ENCODE measurements around the gene NARS2.

NARS2 gene

DNA sequence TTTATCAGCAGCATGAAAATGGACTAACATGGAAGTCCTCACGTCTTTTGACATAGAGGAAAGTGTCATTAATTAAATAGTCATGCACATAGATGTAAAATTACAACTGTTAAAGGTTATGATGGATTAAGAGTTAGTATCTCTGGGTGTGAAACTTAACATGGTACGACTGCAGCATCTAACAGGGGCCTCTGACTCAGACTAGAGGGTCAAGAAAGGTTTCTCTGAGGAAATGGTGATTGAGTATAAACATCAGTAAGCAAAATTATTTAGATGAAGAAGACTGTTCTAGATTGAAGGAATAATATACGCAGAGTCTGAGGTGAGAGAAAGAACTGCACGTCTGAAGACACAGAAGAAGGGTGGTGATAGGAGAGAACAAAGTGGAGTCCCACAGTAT, 114.9 kb downstream of the NARS2 start:
- Histone ChIP-seq H3K27me3 (replicated peaks) (no peaks in the 10 kb centered on the region), H3K27ac (no peak overlapping the region), H3K4me3 (ENCODE audit: low read depth, low read length) (no peak overlapping the region), H3K36me3 (replicated peaks) (no peaks in the 10 kb centered on the region)
- in situ Hi-C loops (cut with HindIII; ENCODE audit: low pct_ligation_motif_present, low sequenced_read_pairs) = no loop called here
- no peak for TF ChIP-seq CTCF (IDR thresholded peaks at IDR 0.05; ENCODE audit: low read depth, low read length, missing control alignments)
- DNase-seq = no peak

DNA sequence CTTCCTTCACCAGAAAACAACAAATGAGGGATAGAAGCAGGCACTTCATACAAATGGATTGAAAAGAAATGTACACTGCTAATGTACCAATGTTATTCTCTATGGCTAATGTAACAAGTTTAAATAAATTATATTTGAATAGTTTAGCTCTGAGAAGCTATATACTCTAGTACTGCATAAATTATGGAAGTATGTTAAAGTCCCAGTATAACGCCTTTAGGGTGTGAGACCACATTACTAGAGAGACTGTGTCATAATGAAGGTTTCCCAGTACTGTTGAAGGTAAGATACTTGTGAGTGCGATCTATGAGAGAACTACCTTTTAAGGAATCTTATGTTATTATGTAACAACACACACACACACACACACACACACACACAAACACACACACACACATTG, 117.2 kb downstream of the NARS2 start:
- in situ Hi-C loops (cut with HindIII; ENCODE audit: low pct_ligation_motif_present, low sequenced_read_pairs) = no loop called here
- H3K4me3 ChIP-seq (ENCODE audit: low read depth, low read length) = no peak overlapping the region

GRCh38 chr11:78453140-78453935, 121.3 kb downstream of the NARS2 start:
- no peak overlapping the region for H3K4me3 ChIP-seq (ENCODE audit: low read depth, low read length)
- DNase-seq = no peak
- no peak overlapping the region for H3K27ac ChIP-seq
- H3K36me3 ChIP-seq (replicated peaks) = no peaks in the 10 kb centered on the region
- TF ChIP-seq CTCF (IDR thresholded peaks at IDR 0.05; ENCODE audit: low read depth, low read length, missing control alignments) = no peak
- no peaks in the 10 kb centered on the region for H3K27me3 ChIP-seq (replicated peaks)
- in situ Hi-C loops (cut with HindIII; ENCODE audit: low pct_ligation_motif_present, low sequenced_read_pairs) = no loop called here

More for the DNA sequence above, 117.2 kb downstream of the NARS2 start:
- no peak for DNase-seq
- TF ChIP-seq CTCF (IDR thresholded peaks at IDR 0.05; ENCODE audit: low read depth, low read length, missing control alignments) = no peak
- Histone ChIP-seq H3K27ac (no peak overlapping the region), H3K36me3 (replicated peaks) (no peaks in the 10 kb centered on the region), H3K27me3 (replicated peaks) (no peaks in the 10 kb centered on the region)

DNA sequence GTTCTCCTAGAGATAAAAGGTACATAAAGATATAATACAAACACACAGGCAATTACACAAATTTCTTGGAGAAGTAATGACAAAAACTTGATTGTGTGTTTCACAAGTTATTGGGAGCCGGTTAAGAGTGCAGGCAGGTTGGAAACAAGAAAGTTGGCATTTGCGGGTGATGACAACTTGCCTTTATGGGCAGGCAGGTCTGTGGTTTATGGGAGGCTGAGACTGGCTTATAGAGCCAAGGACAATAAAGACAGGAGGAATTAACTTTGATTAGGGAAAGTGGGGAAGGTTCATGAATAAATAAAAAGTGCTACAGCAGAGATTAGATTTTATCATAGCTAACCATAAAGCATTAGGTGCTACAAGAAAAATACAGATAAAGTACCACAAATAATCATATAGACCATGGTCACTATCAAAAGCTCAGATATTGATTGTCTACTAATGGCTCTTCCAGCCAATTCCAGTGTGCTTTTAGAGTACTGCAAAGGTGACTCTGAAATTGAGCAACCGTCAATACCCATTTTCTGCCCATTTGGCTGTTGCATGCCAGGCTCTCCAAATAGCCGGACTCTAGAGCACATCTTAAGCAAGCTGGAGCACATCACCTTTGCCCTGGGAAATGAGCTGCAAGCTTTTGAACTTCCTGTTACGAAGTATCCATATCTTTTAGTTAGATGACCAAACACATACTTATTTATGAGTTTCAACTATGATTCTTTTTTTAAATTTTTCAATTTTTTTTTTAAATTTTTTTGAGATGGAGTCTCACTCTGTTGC, 123.1 kb downstream of the NARS2 start:
- H3K36me3 ChIP-seq (replicated peaks) = no peaks in the 10 kb centered on the region
- TF ChIP-seq CTCF (IDR thresholded peaks at IDR 0.05; ENCODE audit: low read depth, low read length, missing control alignments) = no peak
- no peaks in the 10 kb centered on the region for H3K27me3 ChIP-seq (replicated peaks)
- H3K27ac ChIP-seq = no peak overlapping the region
- no peak for DNase-seq
- in situ Hi-C loops (cut with HindIII; ENCODE audit: low pct_ligation_motif_present, low sequenced_read_pairs) = no loop called here
- H3K4me3 ChIP-seq (ENCODE audit: low read depth, low read length) = no peak overlapping the region

DNA sequence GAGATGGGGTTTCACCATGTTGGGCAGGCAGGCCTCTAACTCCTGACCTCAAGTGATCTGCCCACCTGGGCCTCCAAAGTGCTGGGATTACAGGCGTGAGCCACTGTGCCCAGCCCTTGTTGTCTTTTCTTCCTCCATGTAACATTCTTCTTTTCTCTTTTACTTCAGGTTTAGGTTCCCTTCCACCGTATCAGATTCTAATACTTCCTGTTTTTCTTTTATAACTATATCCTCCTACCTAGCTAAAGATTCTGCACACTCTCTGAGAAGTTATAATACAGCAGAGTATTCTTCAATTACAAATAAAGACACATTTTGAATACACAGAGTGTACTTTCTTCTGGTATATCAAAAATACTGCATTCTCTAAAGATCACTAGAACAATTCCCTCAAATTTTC, 123.8 kb downstream of the NARS2 start:
- Histone ChIP-seq H3K27ac (no peak overlapping the region), H3K4me3 (ENCODE audit: low read depth, low read length) (no peak overlapping the region), H3K27me3 (replicated peaks) (no peaks in the 10 kb centered on the region), H3K36me3 (replicated peaks) (no peaks in the 10 kb centered on the region)
- DNase-seq = no peak
- in situ Hi-C loops (cut with HindIII; ENCODE audit: low pct_ligation_motif_present, low sequenced_read_pairs) = no loop called here
- TF ChIP-seq CTCF (IDR thresholded peaks at IDR 0.05; ENCODE audit: low read depth, low read length, missing control alignments) = no peak

All from brain microvascular endothelial cell (primary cell).